K562 (cell line): ENCODE data around the gene MTHFR. TPM values are rescaled to one million over a fixed set of nuclear protein-coding genes. Genes with fewer than 3 reads are reported as not detected.

Source experiments
- PHB ChIP-seq: fragments of 250-450 bp; sonication (Bioruptor Pico); IDR thresholded peaks from 2 replicates; pipeline ENCODE4 v1.5.0; 2021
- POLR2AphosphoS5 ChIP-seq: IDR thresholded peaks from 2 replicates; pipeline ENCODE4 v1.6.1; 2011; ENCODE audit warnings: mild to moderate bottlenecking, low read depth, low read length, moderate library complexity; ENCODE audit not compliant: control insufficient read depth, insufficient read depth
- ZNF184 ChIP-seq: sonication (generic); formaldehyde crosslinking; IDR thresholded peaks from 2 replicates; pipeline ENCODE4 v1.5.0; 2020; ENCODE audit warnings: missing genetic modification reagents
- ZNF354B ChIP-seq: fragments of 250-450 bp; sonication (Bioruptor Pico); IDR thresholded peaks from 2 replicates; pipeline ENCODE4 v1.4.0; 2020
- ZNF561 ChIP-seq: fragments of 450-650 bp; formaldehyde crosslinking; conservative IDR thresholded peaks from 2 replicates; pipeline ENCODE4 v1.4.0; 2020; ENCODE audit warnings: mild to moderate bottlenecking, moderate library complexity
- polyA plus RNA-seq, 8 experiments: library from polyadenylated mRNA; depleted of rRNA in 4 of 8; stranded (reverse) in 5 of 8; unstranded in 3 of 8; fragments of >200 nt; fragmentation: Nextera tagmentation in 2 of 8; fragmentation: Illumina TruSeq in 1 of 8; extraction: Ambion mirVana in 2 of 8; extraction: Trizol in 1 of 8; gene quantifications; 2 replicates each; pipeline versions ENCODE4 v1.2.1 to v1.2.3, GENCODE V29; 2011 to 2014; ENCODE audit warnings: inconsistent platforms in 1 of 8, missing spikeins in 1 of 8
- total RNA-seq, 7 experiments: library from RNA; depleted of rRNA in 6 of 7; stranded (reverse); fragments of >200 nt in 6 of 7; fragmentation: Illumina TruSeq in 2 of 7; extraction: Trizol in 2 of 7; gene quantifications; 2 replicates each; pipeline versions ENCODE4 v1.2.1 to v1.2.3, GENCODE V29; 2011 to 2021; ENCODE audit warnings: low replicate concordance in 1 of 7
- TF ChIP-seq, protein P1 (sequence below): fragments of 450-650 bp; IDR thresholded peaks from 2 replicates; pipeline ENCODE4 v1.6.1; 2017; ENCODE audit warnings: antibody characterized with exemption, mild to moderate bottlenecking
- TF ChIP-seq, protein P2 (sequence below), 2 experiments: fragments of 450-650 bp; IDR thresholded peaks; 2 replicates each; pipeline ENCODE4 v1.6.1; 2016; ENCODE audit warnings: mild to moderate bottlenecking in 2 of 2, borderline replicate concordance in 1 of 2, low read depth in 1 of 2, moderate library complexity in 1 of 2

Gene MTHFR
- total and polyA plus RNA-seq, 9 of the 15 experiments (the other 6 are each of a cell fraction or from before 2014, with no cell fraction given) = 5.0 to 104 (median 62.6) TPM

DNA sequence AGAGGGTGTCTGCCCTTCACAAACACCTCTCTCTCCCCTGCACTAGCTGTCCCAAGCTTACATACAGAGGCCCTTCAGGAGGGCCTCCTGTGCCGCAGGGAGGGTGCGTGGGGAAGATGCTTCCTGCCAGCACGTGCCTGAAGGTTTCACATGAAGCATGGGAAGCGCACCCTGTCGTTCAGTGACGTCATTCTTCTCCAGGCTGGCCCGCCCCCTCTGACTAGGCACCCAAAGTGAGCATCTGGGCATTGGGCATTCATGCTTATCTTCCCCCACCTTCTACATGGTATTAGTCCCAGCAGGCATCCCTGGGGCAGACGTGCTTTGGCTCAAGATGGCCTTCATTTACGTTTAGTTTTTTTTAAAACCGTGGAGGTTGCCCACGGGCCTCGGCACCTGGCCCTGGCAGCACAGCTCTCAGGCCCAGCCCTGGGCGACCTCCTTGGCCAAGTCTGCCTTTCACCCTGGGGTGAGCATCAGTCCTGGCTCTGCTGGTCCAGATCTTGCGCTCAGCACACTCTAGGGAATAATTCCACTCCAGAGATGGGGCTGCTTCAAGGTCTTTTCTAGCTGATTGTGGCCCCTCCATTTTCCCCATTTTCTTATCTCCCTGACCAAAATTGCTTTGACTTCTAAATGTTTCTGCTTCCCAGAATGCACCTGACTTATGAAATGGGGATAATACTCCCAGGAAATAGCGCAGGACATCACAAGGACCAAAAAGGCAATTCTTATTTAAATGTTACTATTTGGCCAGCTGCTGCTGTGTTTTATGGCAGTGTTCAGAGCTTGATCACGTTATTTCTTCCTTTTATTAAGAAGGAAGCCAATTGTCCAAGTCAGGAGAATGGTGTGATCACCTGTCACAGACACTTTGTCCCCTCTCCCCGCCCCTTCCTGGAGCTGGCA, 35.7 kb upstream of the MTHFR start (continued):
- TF ChIP-seq, protein P1, sequence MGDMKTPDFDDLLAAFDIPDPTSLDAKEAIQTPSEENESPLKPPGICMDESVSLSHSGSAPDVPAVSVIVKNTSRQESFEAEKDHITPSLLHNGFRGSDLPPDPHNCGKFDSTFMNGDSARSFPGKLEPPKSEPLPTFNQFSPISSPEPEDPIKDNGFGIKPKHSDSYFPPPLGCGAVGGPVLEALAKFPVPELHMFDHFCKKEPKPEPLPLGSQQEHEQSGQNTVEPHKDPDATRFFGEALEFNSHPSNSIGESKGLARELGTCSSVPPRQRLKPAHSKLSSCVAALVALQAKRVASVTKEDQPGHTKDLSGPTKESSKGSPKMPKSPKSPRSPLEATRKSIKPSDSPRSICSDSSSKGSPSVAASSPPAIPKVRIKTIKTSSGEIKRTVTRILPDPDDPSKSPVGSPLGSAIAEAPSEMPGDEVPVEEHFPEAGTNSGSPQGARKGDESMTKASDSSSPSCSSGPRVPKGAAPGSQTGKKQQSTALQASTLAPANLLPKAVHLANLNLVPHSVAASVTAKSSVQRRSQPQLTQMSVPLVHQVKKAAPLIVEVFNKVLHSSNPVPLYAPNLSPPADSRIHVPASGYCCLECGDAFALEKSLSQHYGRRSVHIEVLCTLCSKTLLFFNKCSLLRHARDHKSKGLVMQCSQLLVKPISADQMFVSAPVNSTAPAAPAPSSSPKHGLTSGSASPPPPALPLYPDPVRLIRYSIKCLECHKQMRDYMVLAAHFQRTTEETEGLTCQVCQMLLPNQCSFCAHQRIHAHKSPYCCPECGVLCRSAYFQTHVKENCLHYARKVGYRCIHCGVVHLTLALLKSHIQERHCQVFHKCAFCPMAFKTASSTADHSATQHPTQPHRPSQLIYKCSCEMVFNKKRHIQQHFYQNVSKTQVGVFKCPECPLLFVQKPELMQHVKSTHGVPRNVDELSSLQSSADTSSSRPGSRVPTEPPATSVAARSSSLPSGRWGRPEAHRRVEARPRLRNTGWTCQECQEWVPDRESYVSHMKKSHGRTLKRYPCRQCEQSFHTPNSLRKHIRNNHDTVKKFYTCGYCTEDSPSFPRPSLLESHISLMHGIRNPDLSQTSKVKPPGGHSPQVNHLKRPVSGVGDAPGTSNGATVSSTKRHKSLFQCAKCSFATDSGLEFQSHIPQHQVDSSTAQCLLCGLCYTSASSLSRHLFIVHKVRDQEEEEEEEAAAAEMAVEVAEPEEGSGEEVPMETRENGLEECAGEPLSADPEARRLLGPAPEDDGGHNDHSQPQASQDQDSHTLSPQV = 0 out of 2 replicates have a peak, but pooled peaks have one; percentile 34
- TF ChIP-seq, protein P2, sequence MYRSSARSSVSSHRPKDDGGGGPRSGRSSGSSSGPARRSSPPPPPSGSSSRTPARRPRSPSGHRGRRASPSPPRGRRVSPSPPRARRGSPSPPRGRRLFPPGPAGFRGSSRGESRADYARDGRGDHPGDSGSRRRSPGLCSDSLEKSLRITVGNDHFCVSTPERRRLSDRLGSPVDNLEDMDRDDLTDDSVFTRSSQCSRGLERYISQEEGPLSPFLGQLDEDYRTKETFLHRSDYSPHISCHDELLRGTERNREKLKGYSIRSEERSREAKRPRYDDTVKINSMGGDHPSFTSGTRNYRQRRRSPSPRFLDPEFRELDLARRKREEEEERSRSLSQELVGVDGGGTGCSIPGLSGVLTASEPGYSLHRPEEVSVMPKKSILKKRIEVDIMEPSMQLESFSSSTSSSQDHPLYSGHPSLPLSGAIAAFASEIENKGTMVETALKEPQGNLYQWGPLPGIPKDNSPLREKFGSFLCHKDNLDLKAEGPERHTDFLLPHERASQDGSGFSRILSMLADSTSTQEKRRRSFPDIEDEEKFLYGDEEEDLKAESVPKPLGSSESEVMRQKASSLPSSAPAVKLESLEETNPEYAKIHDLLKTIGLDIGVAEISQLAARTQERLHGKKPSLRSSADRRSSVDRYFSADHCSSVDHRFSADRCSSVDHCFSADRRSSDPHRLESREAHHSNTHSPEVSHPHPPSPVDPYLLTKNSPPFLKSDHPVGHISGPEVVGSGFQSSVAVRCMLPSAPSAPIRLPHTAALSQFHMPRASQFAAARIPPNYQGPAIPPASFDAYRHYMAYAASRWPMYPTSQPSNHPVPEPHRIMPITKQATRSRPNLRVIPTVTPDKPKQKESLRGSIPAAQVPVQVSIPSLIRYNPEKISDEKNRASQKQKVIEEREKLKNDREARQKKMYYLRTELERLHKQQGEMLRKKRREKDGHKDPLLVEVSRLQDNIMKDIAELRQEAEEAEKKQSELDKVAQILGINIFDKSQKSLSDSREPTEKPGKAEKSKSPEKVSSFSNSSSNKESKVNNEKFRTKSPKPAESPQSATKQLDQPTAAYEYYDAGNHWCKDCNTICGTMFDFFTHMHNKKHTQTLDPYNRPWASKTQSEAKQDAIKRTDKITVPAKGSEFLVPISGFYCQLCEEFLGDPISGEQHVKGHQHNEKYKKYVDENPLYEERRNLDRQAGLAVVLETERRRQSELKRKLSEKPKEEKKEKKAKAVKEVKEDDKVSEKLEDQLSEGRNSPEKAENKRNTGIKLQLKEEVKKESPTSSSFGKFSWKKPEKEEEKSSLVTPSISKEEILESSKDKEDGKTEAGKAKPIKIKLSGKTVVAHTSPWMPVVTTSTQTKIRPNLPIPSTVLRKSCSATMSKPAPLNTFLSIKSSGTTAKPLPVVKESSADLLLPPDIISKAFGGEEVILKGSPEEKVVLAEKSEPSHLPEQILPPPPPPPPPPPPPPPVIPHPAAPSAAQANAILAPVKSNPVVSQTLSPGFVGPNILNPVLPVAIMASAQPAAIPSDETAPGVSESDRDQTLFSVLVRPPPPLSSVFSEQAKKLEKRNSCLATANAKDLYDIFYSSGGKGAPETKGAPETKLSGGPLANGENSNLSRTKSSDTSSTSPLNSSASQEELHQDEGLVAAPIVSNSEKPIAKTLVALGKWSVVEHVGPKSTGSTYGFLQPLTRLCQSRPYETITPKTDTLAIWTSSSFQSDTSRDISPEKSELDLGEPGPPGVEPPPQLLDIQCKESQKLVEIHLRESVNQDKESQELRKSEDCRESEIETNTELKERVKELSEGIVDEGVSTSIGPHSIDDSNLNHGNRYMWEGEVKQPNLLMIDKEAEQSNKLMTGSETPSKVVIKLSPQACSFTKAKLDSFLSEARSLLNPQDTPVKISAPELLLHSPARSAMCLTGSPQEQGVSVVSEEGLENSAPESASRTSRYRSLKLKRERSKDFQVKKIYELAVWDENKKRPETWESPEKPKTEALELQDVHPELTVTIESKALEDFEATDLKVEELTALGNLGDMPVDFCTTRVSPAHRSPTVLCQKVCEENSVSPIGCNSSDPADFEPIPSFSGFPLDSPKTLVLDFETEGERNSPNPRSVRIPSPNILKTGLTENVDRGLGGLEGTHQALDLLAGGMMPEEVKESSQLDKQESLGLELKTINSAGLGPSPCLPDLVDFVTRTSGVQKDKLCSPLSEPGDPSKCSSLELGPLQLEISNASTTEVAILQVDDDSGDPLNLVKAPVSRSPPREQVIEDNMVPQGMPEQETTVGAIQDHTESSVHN (IDR thresholded peaks at IDR 0.05; ENCODE audit: borderline replicate concordance in 1 of 2, low read depth in 1 of 2) = no peak
- TF ChIP-seq ZNF561 (CRISPR knock-in tag) (no peak), ZNF354B (no peak), PHB (CRISPR knock-in tag) (no peak), POLR2AphosphoS5 (no peak), ZNF184 (CRISPR knock-in tag) (no peak)
